GM21447 (cell line): ENCODE data around the gene FAM240B.

Source experiments
- ATAC-seq: cut with Tn5 transposase; IDR thresholded peaks from one replicate; pipeline ENCODE4 v1.9.1; 2021; ENCODE audit not compliant: unreplicated experiment

FAM240B gene

GRCh38 chr9:38720083-38720745 lies at the start of gene FAM240B:
Gene FAM240B (minus strand): TSS chr9:38720133. CDS start chr9:38703999, 16,134 bp downstream.
- ATAC-seq = no peak

- ATAC-seq = no peak
Observed at GRCh38 chr9:38768351-38768761, 48.4 kb upstream of the FAM240B start.

GRCh38 chr9:38765101-38765500 lies 45.2 kb upstream of the FAM240B start:
- ATAC-seq = no peak

- no peak for ATAC-seq
Observed at GRCh38 chr9:38761999-38762398, 42.1 kb upstream of the FAM240B start.

- ATAC-seq = no peak
Observed at GRCh38 chr9:38761339-38761738, 41.4 kb upstream of the FAM240B start.

- no peak for ATAC-seq
Observed at GRCh38 chr9:38756702-38757101, 36.8 kb upstream of the FAM240B start.

- no peak for ATAC-seq
Observed at GRCh38 chr9:38747941-38748340, 28.0 kb upstream of the FAM240B start.

GRCh38 chr9:38747067-38747466 lies 27.1 kb upstream of the FAM240B start:
- no peak for ATAC-seq

GRCh38 chr9:38746303-38746702 lies 26.4 kb upstream of the FAM240B start:
- no peak for ATAC-seq

- ATAC-seq = no peak
Observed at GRCh38 chr9:38744484-38744883, 24.6 kb upstream of the FAM240B start.

- ATAC-seq = no peak
Observed at GRCh38 chr9:38737246-38737645, 17.3 kb upstream of the FAM240B start.

- ATAC-seq = no peak
Observed at GRCh38 chr9:38734831-38735230, 14.9 kb upstream of the FAM240B start.

GRCh38 chr9:38733503-38733902 lies 13.6 kb upstream of the FAM240B start:
- no peak for ATAC-seq

- no peak for ATAC-seq
Observed at GRCh38 chr9:38732885-38733284, 13.0 kb upstream of the FAM240B start.

- ATAC-seq = no peak
Observed at GRCh38 chr9:38727497-38728001, 7.6 kb upstream of the FAM240B start.

GRCh38 chr9:38724754-38725153 lies 4.8 kb upstream of the FAM240B start:
- ATAC-seq = no peak

GRCh38 chr9:38718148-38718547 lies 1.8 kb downstream of the FAM240B start:
- ATAC-seq = no peak

GRCh38 chr9:38715684-38716083 lies 4.2 kb downstream of the FAM240B start:
- no peak for ATAC-seq

GRCh38 chr9:38713426-38713825 lies 6.5 kb downstream of the FAM240B start:
- ATAC-seq = no peak

- no peak for ATAC-seq
Observed at GRCh38 chr9:38708759-38709158, 11.2 kb downstream of the FAM240B start.

- ATAC-seq = no peak
Observed at GRCh38 chr9:38707885-38708637, 11.9 kb downstream of the FAM240B start.

- no peak for ATAC-seq
Observed at GRCh38 chr9:38706493-38706892, 13.4 kb downstream of the FAM240B start.
